GM12891 (cell line): Measurements from ENCODE around the gene BICDL1.

Experiments
- DNase-seq: peaks from one replicate; pipeline ENCODE4 v3.0.0; 2011; ENCODE audit warnings: low spot score; ENCODE audit not compliant: insufficient read length
- FAIRE-seq: peaks from 2 replicates; lab custom pipeline; 2011; peaks lifted over from hg19 to GRCh38; lab: Jason Lieb, UNC
- PAX5 ChIP-seq: IDR thresholded peaks from 2 replicates; pipeline ENCODE4 v1.6.1; 2011; ENCODE audit warnings: low read length, moderate library complexity, mild to moderate bottlenecking; ENCODE audit not compliant: insufficient read depth, severe bottlenecking
- POLR2A ChIP-seq: IDR thresholded peaks from 2 replicates; pipeline ENCODE4 v1.6.1; 2011; ENCODE audit warnings: low read depth, low read length, control low read depth
- POLR2AphosphoS5 ChIP-seq: IDR thresholded peaks from 2 replicates; pipeline ENCODE4 v1.6.1; 2011; ENCODE audit warnings: low read depth, low read length, control low read depth
- POU2F2 ChIP-seq: IDR thresholded peaks from 2 replicates; pipeline ENCODE4 v1.6.1; 2011; ENCODE audit warnings: low read depth, mild to moderate bottlenecking, control low read depth, low read length, moderate library complexity
- SPI1 ChIP-seq: IDR thresholded peaks from 2 replicates; pipeline ENCODE4 v1.6.1; 2011; ENCODE audit warnings: low read depth, low read length, control low read depth
- TAF1 ChIP-seq: IDR thresholded peaks from 2 replicates; pipeline ENCODE4 v1.6.1; 2011; ENCODE audit warnings: low read depth, low read length, control low read depth

Gene BICDL1

GRCh38 chr12:120110550-120111501 is 121.8 kb downstream of the BICDL1 start:
- DNase-seq: no peak
- FAIRE-seq: peak; percentile 85
- no peak for TF ChIP-seq POLR2AphosphoS5
- no peak for TF ChIP-seq POU2F2
- no peak for TF ChIP-seq PAX5
- no peak for TF ChIP-seq TAF1
- TF ChIP-seq POLR2A: 0 out of 2 replicates have a peak, but pooled peaks have one; percentile 33
- peak; percentile 86 for TF ChIP-seq SPI1

- FAIRE-seq: no peak
- DNase-seq: no peak
- TF ChIP-seq POLR2A (peak; percentile 6; the same call in 1 of the 2 replicates), POU2F2 (no peak)
These were observed 126.0 kb downstream of the BICDL1 start for GRCh38 chr12:120115066-120115465.

DNA sequence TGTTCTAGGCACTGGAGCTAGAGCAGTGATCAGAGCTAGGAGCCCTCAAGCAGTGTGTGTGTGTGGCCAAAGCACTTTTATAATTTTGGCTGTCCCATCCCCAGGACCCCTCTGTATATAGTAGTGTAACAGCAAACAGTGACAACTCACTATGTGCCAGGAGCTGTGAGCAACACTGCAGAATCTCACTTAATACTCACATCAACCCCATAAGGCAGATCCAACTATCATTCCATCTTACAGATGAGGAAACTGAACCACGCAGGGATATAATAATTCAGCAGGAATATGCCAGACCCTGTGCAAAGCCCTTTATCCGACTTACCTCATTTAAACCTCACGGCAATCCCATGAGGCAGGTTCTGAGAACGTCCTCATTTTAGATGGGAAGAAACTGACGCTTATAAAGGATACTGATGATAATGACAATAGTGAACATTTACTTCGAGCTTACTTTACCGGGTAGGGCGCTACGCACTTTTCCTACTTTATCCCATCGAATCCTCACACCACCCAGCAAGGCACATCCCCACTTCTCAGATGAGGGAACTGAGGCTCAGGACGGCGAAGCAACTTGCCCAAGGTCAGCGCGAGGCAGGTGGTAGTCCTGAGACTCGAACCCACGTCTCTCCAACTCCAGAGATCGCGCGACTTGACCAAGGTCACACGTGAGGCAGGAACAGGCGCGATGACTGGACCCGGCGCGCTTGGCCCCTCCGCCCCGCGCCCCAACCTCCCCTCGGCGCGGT is 126.8 kb downstream of the BICDL1 start:
- FAIRE-seq (no peak), DNase-seq (no peak)

DNA sequence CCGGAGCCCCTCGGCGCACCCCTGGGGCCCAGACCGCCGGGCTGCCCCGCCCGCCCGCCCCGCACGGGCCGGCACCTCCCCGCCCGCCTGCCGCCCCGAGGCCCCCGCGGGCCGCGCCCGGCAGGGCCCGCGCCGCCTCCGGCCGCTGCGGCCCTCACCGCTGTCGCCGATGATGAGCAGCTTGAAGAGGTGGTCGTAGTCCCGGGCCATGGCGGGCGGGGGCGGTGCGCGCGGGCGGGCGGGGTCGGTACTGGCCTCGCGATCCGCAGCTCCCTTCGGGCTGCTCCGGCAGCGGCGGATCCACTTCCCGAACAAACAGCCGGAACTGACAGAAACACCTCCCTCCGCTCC is 127.4 kb downstream of the BICDL1 start, which contains the start of gene RAB35:
RAB35 (minus strand) TSS at position 313 of the 351 bp plus-strand sequence; CDS start at position 210, 103 bp downstream.
- no peak for TF ChIP-seq POLR2AphosphoS5
- TF ChIP-seq SPI1: no peak
- TF ChIP-seq POLR2A: no peak
- no peak for TF ChIP-seq POU2F2
- no peak for TF ChIP-seq PAX5
- no peak for TF ChIP-seq TAF1
- FAIRE-seq (no peak), DNase-seq (no peak)

More for the DNA sequence above, 126.8 kb downstream of the BICDL1 start:
- TF ChIP-seq POU2F2 (no peak), PAX5 (no peak), POLR2A (no peak), POLR2AphosphoS5 (no peak), TAF1 (no peak), SPI1 (no peak)

DNA sequence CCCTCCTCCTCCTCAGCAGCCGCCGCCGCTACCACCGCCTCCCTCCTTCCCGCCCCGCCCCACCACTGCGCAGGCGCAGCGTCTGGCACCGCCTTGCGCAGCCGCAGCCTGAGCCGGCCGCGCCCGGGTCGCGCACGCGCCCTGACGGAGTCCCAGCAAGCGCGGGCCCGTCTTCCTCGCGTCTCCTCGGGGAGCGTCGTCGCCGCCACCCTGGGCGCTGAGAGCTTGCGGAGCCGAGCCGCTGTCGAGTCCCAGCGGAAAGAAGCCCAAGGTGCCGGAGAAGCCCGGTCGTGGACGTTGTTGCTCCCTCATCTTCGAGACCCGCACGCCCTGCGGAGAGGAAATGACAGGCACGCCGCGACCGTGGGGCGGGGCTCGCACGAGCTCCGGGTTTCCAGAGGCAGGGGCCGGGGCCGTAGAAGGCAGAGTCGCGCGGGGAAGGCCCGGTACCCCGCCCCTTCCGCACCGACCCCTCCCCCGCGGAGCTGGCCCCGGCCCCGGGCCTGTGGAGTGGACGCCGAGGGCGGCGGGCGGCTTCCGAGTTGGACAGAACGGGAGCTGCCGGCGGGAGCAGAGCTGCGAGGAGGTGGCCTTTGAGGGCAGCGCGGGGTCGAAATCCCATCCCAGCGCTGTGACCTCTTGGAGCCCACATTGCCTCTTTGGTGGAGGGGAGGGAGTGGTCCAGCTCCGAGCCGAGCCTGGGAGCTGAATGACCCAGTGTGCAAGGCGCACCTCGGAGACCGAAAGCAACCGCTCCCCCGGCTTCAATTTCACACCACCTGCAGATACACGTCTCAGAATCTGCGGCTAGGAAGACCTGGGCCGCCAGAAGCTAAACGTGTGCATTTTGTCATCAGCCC is 128.0 kb downstream of the BICDL1 start:
- DNase-seq (peak; percentile 92), FAIRE-seq (peak; percentile 97)
- TF ChIP-seq POU2F2: peak; percentile 64; the same call in 1 of the 2 replicates
- peak; percentile 1; the same call in 1 of the 2 replicates for TF ChIP-seq SPI1
- TF ChIP-seq POLR2AphosphoS5: peak; percentile 83
- TF ChIP-seq PAX5: no peak
- peak; percentile 75 for TF ChIP-seq POLR2A
- peak; percentile 64 for TF ChIP-seq TAF1

DNA sequence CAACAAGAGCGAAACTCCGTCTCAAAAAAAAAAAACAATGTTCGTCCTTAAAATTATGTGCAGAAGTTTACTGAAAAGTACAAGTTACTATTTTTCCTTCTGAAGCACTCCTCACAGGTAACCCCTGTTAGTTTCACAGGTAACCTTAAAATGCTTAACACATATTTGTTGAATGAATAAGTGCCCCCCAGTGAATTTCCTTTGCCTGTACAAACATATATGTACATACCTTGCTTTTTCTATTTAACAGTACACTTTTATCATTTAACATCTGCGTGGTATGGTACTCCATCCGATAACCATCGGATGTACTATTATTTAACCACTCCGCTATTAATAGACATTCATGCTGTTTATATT is 128.9 kb downstream of the BICDL1 start:
- DNase-seq (no peak), FAIRE-seq (no peak)
- TF ChIP-seq SPI1 (no peak), POLR2AphosphoS5 (no peak)

DNA sequence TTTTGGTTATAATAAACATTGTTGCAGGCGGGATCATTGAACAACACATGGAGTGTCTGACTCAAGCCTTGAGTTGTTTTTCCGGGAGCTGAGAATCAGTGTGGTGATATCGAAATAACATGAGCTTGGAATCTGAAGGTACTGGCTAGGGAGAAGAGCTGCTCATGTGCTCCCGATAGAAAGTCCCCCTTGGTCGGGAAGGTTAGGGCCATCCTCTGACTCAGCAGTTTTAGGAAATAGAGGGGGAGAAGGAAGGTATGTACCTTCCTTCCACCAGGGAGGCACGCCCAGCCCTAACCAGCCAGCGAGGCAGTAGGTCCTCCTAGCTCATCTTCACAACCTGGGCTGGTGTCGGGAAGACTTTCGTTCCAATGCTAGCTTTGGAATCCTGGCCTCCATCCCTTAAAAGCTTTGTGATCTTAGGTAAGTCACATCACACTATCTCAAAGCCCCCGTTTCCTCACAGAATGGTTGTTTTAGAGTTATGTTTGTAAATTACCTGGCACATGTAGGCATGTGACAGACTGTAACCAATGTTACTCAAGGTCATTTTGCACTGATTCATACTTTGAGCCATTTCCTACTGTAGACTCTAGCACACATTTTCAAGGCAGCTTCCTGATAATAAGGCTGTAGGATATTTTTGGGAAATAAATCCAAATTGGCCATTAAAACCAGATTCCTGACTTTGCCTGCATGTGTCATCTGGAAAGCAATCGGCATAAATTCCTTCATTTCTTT is 129.5 kb downstream of the BICDL1 start:
- FAIRE-seq (no peak), DNase-seq (no peak)
- TF ChIP-seq POLR2AphosphoS5 (no peak), TAF1 (no peak), POLR2A (no peak), POU2F2 (no peak), SPI1 (no peak), PAX5 (no peak)

- FAIRE-seq (peak; percentile 69), DNase-seq (no peak)
- peak; percentile 75 for TF ChIP-seq SPI1
- TF ChIP-seq POU2F2: no peak
- no peak for TF ChIP-seq POLR2AphosphoS5
- TF ChIP-seq PAX5: no peak
These were observed 130.4 kb downstream of the BICDL1 start for GRCh38 chr12:120119271-120119973.
